T-helper 22 cell (primary cell): ENCODE results near the gene NCAPD3.

Source experiments
- DNase-seq: peaks from one replicate; pipeline ENCODE4 v3.0.0-alpha.2; 2020; ENCODE audit warnings: low read depth

Gene NCAPD3

GRCh38 chr11:134252346-134253187 is 28.8 kb upstream of the NCAPD3 start:
- no peak for DNase-seq

- no peak for DNase-seq
Measured at GRCh38 chr11:134250675-134251074, 26.9 kb upstream of the NCAPD3 start.

- DNase-seq: no peak
Measured at GRCh38 chr11:134250246-134250645, 26.5 kb upstream of the NCAPD3 start.

GRCh38 chr11:134248910-134249480 is 25.2 kb upstream of the NCAPD3 start:
- DNase-seq: no peak

GRCh38 chr11:134246678-134247077 is 22.9 kb upstream of the NCAPD3 start:
- no peak for DNase-seq

GRCh38 chr11:134246100-134246499 is 22.3 kb upstream of the NCAPD3 start:
- DNase-seq: no peak

- no peak for DNase-seq
Measured at GRCh38 chr11:134245434-134245833, 21.7 kb upstream of the NCAPD3 start.

- no peak for DNase-seq
Measured at GRCh38 chr11:134244593-134244992, 20.8 kb upstream of the NCAPD3 start.

GRCh38 chr11:134243913-134244312 is 20.1 kb upstream of the NCAPD3 start:
- no peak for DNase-seq

- DNase-seq: no peak
Measured at GRCh38 chr11:134242376-134242775, 18.6 kb upstream of the NCAPD3 start.

- no peak for DNase-seq
Measured at GRCh38 chr11:134240592-134240991, 16.8 kb upstream of the NCAPD3 start.

GRCh38 chr11:134238956-134239355 is 15.2 kb upstream of the NCAPD3 start:
- DNase-seq: no peak

GRCh38 chr11:134237557-134237922 is 13.8 kb upstream of the NCAPD3 start:
- DNase-seq: no peak

- no peak for DNase-seq
Measured at GRCh38 chr11:134236834-134237556, 13.2 kb upstream of the NCAPD3 start.

- DNase-seq: no peak
Measured at GRCh38 chr11:134235399-134235798, 11.6 kb upstream of the NCAPD3 start.

GRCh38 chr11:134233729-134234179 is 10.0 kb upstream of the NCAPD3 start:
- no peak for DNase-seq

GRCh38 chr11:134231958-134232659 is 8.3 kb upstream of the NCAPD3 start:
- no peak for DNase-seq

- DNase-seq: no peak
Measured at GRCh38 chr11:134230339-134230738, 6.6 kb upstream of the NCAPD3 start.

- no peak for DNase-seq
Measured at GRCh38 chr11:134229126-134229790, 5.5 kb upstream of the NCAPD3 start.

GRCh38 chr11:134228625-134229024 is 4.9 kb upstream of the NCAPD3 start:
- DNase-seq: no peak

- DNase-seq: no peak
Measured at GRCh38 chr11:134226806-134227325, 3.1 kb upstream of the NCAPD3 start.
